GM12878 (cell line): ENCODE results near the gene TRIM13. TPM values are rescaled to one million over a fixed set of nuclear protein-coding genes. Genes with fewer than 3 reads are reported as not detected.

Experiments
- ATAC-seq: fragments of 200-7000 bp; cut with Tn5 transposase; 3 replicates; pipeline ENCODE4 v1.9.1; 2020; ENCODE audit warnings: mild to moderate bottlenecking, moderate library complexity
- BruUV-seq: library from RNA; stranded (reverse); fragments of 400-500 nt; replicated peaks from 2 replicates; lab custom pipeline; 2021; lab: Mats Ljungman, UMichigan
- CTCF ChIA-PET: fragments of 300-600 bp; sonication (Branson Sonifier 250); formaldehyde crosslinking; extraction: SDS; loops from one replicate; lab custom pipeline; 2021; ENCODE audit warnings: inconsistent platforms; lab: Yijun Ruan, JAX
- POLR2A ChIA-PET: fragments of 350-600 bp; formaldehyde crosslinking; extraction: SDS; loops from one replicate; lab custom pipeline; 2021; ENCODE audit warnings: inconsistent platforms; lab: Charles Lee
- RAD21 ChIA-PET: fragments of 300-600 bp; sonication (Branson Sonifier 250); formaldehyde crosslinking; loops from one replicate; lab custom pipeline; 2023; ENCODE audit warnings: antibody characterized with exemption; ENCODE audit not compliant: unreplicated experiment; lab: Charles Lee
- SMC1A ChIA-PET: fragments of 300-600 bp; sonication (Branson Sonifier 250); formaldehyde crosslinking; loops from one replicate; lab custom pipeline; 2023; ENCODE audit not compliant: unreplicated experiment, uncharacterized antibody; lab: Charles Lee
- DNase-seq: peaks from one replicate; pipeline ENCODE4 v3.0.0-alpha.2; 2011; ENCODE audit warnings: low read depth, low spot score
- FAIRE-seq: peaks from 3 replicates; lab custom pipeline; 2011; peaks lifted over from hg19 to GRCh38; lab: Jason Lieb, UNC
- H2AFZ ChIP-seq: 2 replicates; pipeline ENCODE4 v1.6.0; 2011; ENCODE audit warnings: low read depth, low read length, control low read depth; ENCODE audit not compliant: control insufficient read depth
- H3K27ac ChIP-seq: 2 replicates; pipeline ENCODE4 v1.5.1; 2011; ENCODE audit warnings: control low read depth; ENCODE audit not compliant: control insufficient read depth, insufficient read depth
- H3K27me3 ChIP-seq, 2 experiments: replicated peaks in 1 of 2; 2 replicates each; pipeline versions ENCODE4 v1.6.0 to v1.6.1; 2011; ENCODE audit warnings: low read length in 1 of 2; ENCODE audit not compliant: control insufficient read depth in 2 of 2, insufficient read depth in 2 of 2
- H3K36me3 ChIP-seq, 2 experiments: 2 replicates each; pipeline ENCODE4 v1.5.1; 2011; ENCODE audit warnings: low read length in 1 of 2; ENCODE audit not compliant: control insufficient read depth in 2 of 2, insufficient read depth in 2 of 2
- H3K4me1 ChIP-seq: 2 replicates; pipeline ENCODE4 v1.6.1; 2011; ENCODE audit warnings: mild to moderate bottlenecking, low read length, moderate library complexity, mixed read lengths; ENCODE audit not compliant: control insufficient read depth, insufficient read depth
- H3K4me2 ChIP-seq: 2 replicates; pipeline ENCODE4 v1.6.0; 2011; ENCODE audit warnings: control low read depth; ENCODE audit not compliant: control insufficient read depth, insufficient read depth
- H3K4me3 ChIP-seq: fragments of 200-600 bp; sonication (generic); 2 replicates; pipeline ENCODE4 v1.5.1; 2016
- H3K79me2 ChIP-seq: 2 replicates; pipeline ENCODE4 v1.6.0; 2011; ENCODE audit warnings: low read length; ENCODE audit not compliant: control insufficient read depth, insufficient read depth
- H3K9ac ChIP-seq: 2 replicates; pipeline ENCODE4 v1.8.0; 2011; ENCODE audit warnings: low read length, control low read depth, mixed read lengths; ENCODE audit not compliant: control insufficient read depth, insufficient read depth
- H3K9me3 ChIP-seq: replicated peaks from 3 replicates; pipeline ENCODE4 v1.5.1; 2011; ENCODE audit warnings: mild to moderate bottlenecking, low read length; ENCODE audit not compliant: control insufficient read depth, insufficient read depth
- H4K20me1 ChIP-seq: 2 replicates; pipeline ENCODE4 v1.6.0; 2011; ENCODE audit not compliant: control insufficient read depth, insufficient read depth
- ESRRA ChIP-seq: IDR thresholded peaks from 2 replicates; pipeline ENCODE4 v1.6.1; 2012; ENCODE audit warnings: mild to moderate bottlenecking, low read length, improper control_type of control experiment
- HDGF ChIP-seq: fragments of 450-650 bp; IDR thresholded peaks from 2 replicates; pipeline ENCODE4 v1.6.1; 2016; ENCODE audit warnings: antibody characterized with exemption
- IRF4 ChIP-seq: IDR thresholded peaks from 2 replicates; pipeline ENCODE4 v1.6.1; 2011; ENCODE audit warnings: low read depth, low read length
- JUNB ChIP-seq: IDR thresholded peaks from 2 replicates; pipeline ENCODE4 v1.6.1; 2016; ENCODE audit warnings: antibody characterized with exemption, mild to moderate bottlenecking
- MEF2B ChIP-seq: fragments of 450-650 bp; IDR thresholded peaks from 2 replicates; pipeline ENCODE4 v1.6.1; 2018; ENCODE audit warnings: mild to moderate bottlenecking, moderate library complexity; ENCODE audit not compliant: partially characterized antibody, poor library complexity, severe bottlenecking
- NRF1 ChIP-seq: conservative IDR thresholded peaks from 2 replicates; pipeline ENCODE4 v1.6.1; 2011; ENCODE audit warnings: mild to moderate bottlenecking, low read depth, low read length, improper control_type of control experiment
- RAD21 ChIP-seq: IDR thresholded peaks from 2 replicates; pipeline ENCODE4 v1.6.1; 2011; ENCODE audit warnings: mild to moderate bottlenecking, low read depth, low read length, moderate library complexity; ENCODE audit not compliant: insufficient read depth
- RFX5 ChIP-seq: IDR thresholded peaks from 2 replicates; pipeline ENCODE4 v1.6.1; 2011; ENCODE audit warnings: low read depth, low read length, improper control_type of control experiment
- SMAD5 ChIP-seq: IDR thresholded peaks from 2 replicates; pipeline ENCODE4 v1.6.1; 2016; ENCODE audit warnings: antibody characterized with exemption, low read depth
- TCF12 ChIP-seq: IDR thresholded peaks from 2 replicates; pipeline ENCODE4 v1.6.1; 2011; ENCODE audit warnings: low read depth, mild to moderate bottlenecking, low read length
- in situ Hi-C: fragments of 300-500 bp; cut with MboI; formaldehyde crosslinking; loops from 9 replicates; pipeline ENCODE4 v1.14.3; 2018; ENCODE audit warnings: mixed read lengths
- intact Hi-C: fragments of 100-400 bp; cut with micrococcal nuclease; formaldehyde crosslinking; loops from one replicate; pipeline ENCODE4 v1.14.2; 2022; ENCODE audit not compliant: unreplicated experiment
- polyA plus RNA-seq, 11 experiments: library from polyadenylated mRNA; depleted of rRNA in 4 of 11; unstranded in 6 of 11; stranded (reverse) in 5 of 11; fragments of >200 nt; fragmentation: Nextera tagmentation in 4 of 11; fragmentation: Illumina TruSeq in 1 of 11; extraction: Ambion mirVana in 4 of 11; extraction: Trizol in 1 of 11; gene quantifications; 1 replicate in 1 of 11; 2 replicates in 10 of 11; pipeline versions ENCODE4 v1.2.1 to v1.2.3, GENCODE V29; 2011 to 2016; ENCODE audit warnings: inconsistent platforms in 2 of 11, missing spikeins in 2 of 11, low read depth in 1 of 11
- total RNA-seq, 4 experiments: library from RNA; depleted of rRNA in 3 of 4; stranded (reverse); fragments of >200 nt in 3 of 4; fragmentation: Illumina TruSeq in 1 of 4; extraction: Trizol in 1 of 4; gene quantifications; 2 replicates each; pipeline versions ENCODE4 v1.2.1 to v1.2.3, GENCODE V29; 2013 to 2021

The TRIM13 gene
- total and polyA plus RNA-seq, 10 of the 15 experiments (the other 5 are each of a cell fraction or from before 2014, with no cell fraction given), result 15.4 to 33.8 (median 21.0) TPM

- Histone ChIP-seq H3K9me3 (no peaks in the 10 kb centered on the region), H3K27ac (no peak overlapping the region), H4K20me1 (no peaks in the 10 kb centered on the region), H3K36me3 (no peaks in the 10 kb centered on the region), H2AFZ (no peak overlapping the region), H3K9ac (no peak overlapping the region), H3K4me2 (no peak overlapping the region), H3K27me3 (no peaks in the 10 kb centered on the region), H3K4me3 (no peak overlapping the region), H3K4me1 (no peaks in the 10 kb centered on the region), H3K79me2 (no peaks in the 10 kb centered on the region)
- ChIA-PET POLR2A (no interaction called here), SMC1A (interaction anchor here (1.0 to 3.0 kb wide), 3 partner anchors 19 to 52 kb away, joined by 3 to 9 read pairs (median 3); partner anchors contain the start of gene TRIM13), RAD21 (interaction anchor here (1.0 kb wide), 1 partner anchor 57 kb away, joined by 3 read pairs; no protein-coding TSS in a partner anchor), CTCF (interaction anchor here (1.2 to 2.4 kb wide), 2 partner anchors 36 to 767 kb away, joined by 4 to 7 read pairs; no protein-coding TSS in a partner anchor)
- FAIRE-seq (no peak), DNase-seq (no peak), ATAC-seq (no peak)
- BruUV-seq, result no TSS peak
- TF ChIP-seq RAD21 (no peak), SMAD5 (no peak), JUNB (no peak), HDGF (no peak), NRF1 (no peak), RFX5 (no peak), IRF4 (no peak), MEF2B (no peak), ESRRA (no peak), TCF12 (no peak)
- intact Hi-C loops, result no loop called here
- in situ Hi-C loops, result no loop called here
Measured at GRCh38 chr13:50033725-50034124, 36.9 kb downstream of the TRIM13 start.
